ENCODE measurements around the gene PHACTR3. TPM values are rescaled to one million over a fixed set of nuclear protein-coding genes. Genes with fewer than 3 reads are reported as not detected.
"Not testable (repeated sequence)": the region's sequence is repeated elsewhere in the genome, so short reads cannot be mapped to it uniquely, and the experiment has no call there.

Gene PHACTR3
- polyA plus RNA-seq, 3 donors from 2014 or later: not detected

DNA sequence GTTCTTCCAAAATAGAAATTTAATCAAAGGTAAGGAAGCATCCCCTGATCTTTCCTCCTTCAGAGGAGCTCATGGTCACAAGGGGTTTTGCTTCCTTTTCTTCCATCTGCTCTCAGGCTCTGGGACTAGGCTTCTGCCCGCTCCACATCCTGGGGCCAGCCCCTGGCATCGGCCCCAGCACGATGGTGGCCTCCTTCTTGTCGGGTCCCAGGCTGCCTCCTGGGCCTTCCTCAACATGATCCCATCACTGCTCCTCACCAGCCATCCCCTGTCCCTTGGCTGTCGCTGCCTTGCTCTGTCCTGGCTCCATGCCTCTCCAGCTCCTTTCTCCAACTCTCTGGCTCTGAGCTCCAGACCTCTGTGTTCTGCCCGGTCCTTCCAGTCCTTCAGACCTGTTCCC lies 4.1 kb downstream of the PHACTR3 start:
- DNase-seq: no peak
- no peak overlapping the region for H3K4me3 Mint-ChIP-seq
- no peaks in the 10 kb centered on the region for H3K36me3 Mint-ChIP-seq
- no peaks in the 10 kb centered on the region for H3K4me1 Mint-ChIP-seq
- H3K27me3 Mint-ChIP-seq (ENCODE audit: low read depth in 3 of 3): peaks cover 4 to 8% (median 8%) of the 10 kb centered on the region in 3 donors
- H3K9me3 Mint-ChIP-seq: peaks cover 0 to 2% (median 0%) of the 10 kb centered on the region in 6 donors
- no peak overlapping the region for H3K27ac Mint-ChIP-seq

- Mint-ChIP-seq H3K27me3 (ENCODE audit: low read depth in 3 of 3) (peaks cover 4 to 8% (median 6%) of the 10 kb centered on the region in 3 donors), H3K36me3 (no peaks in the 10 kb centered on the region), H3K4me1 (no peaks in the 10 kb centered on the region), H3K27ac (no peak overlapping the region), H3K4me3 (no peak overlapping the region), H3K9me3 (peaks cover 0 to 2% (median 0%) of the 10 kb centered on the region in 6 donors)
- DNase-seq: no peak
Observed at GRCh38 chr20:59608871-59609270, 4.5 kb downstream of the PHACTR3 start.

DNA sequence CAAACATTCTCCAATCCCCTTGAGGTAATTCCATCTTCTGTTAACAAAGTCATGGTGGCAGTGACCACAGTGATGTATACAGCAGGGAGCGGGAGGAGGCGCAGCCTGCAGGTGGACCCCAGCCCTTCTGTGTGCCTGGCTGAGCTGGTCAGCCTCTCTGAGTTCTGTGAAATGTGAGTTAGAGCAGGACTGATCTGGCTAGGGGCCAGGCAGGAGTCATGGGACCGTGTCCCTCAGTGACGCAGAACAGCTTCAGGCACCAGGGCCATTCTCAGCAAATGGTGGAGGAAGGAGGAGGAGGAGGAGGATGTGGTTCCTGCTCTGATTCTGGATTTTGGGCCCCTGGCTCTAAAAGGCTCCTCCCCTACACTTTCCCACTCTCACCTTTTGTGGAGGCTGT lies 6.9 kb downstream of the PHACTR3 start:
- no peak for DNase-seq
- H3K9me3 Mint-ChIP-seq: peaks cover 0 to 2% (median 0%) of the 10 kb centered on the region in 6 donors
- H3K27me3 Mint-ChIP-seq (ENCODE audit: low read depth in 3 of 3): peaks cover 4 to 7% (median 4%) of the 10 kb centered on the region in 3 donors
- H3K4me1 Mint-ChIP-seq: no peaks in the 10 kb centered on the region
- H3K36me3 Mint-ChIP-seq: no peaks in the 10 kb centered on the region
- no peak overlapping the region for H3K27ac Mint-ChIP-seq
- no peak overlapping the region for H3K4me3 Mint-ChIP-seq

GRCh38 chr20:59613861-59614260 lies 9.5 kb downstream of the PHACTR3 start:
- Mint-ChIP-seq H3K36me3 (no peaks in the 10 kb centered on the region), H3K9me3 (no peaks in the 10 kb centered on the region), H3K4me1 (no peaks in the 10 kb centered on the region), H3K27ac (no peak overlapping the region), H3K27me3 (ENCODE audit: low read depth in 3 of 3) (peaks cover 2 to 7% (median 3%) of the 10 kb centered on the region in 3 donors), H3K4me3 (no peak overlapping the region)
- no peak for DNase-seq

GRCh38 chr20:59614714-59615113 lies 10.4 kb downstream of the PHACTR3 start:
- no peak overlapping the region for H3K4me3 Mint-ChIP-seq
- peaks cover 0 to 7% (median 4%) of the 10 kb centered on the region in 3 donors for H3K27me3 Mint-ChIP-seq (ENCODE audit: low read depth in 3 of 3)
- H3K4me1 Mint-ChIP-seq: no peaks in the 10 kb centered on the region
- no peaks in the 10 kb centered on the region for H3K36me3 Mint-ChIP-seq
- no peak for DNase-seq
- H3K27ac Mint-ChIP-seq: no peak overlapping the region
- no peaks in the 10 kb centered on the region for H3K9me3 Mint-ChIP-seq

- no peaks in the 10 kb centered on the region for H3K4me1 Mint-ChIP-seq
- H3K36me3 Mint-ChIP-seq: no peaks in the 10 kb centered on the region
- H3K9me3 Mint-ChIP-seq: no peaks in the 10 kb centered on the region
- H3K27ac Mint-ChIP-seq: no peak overlapping the region
- H3K4me3 Mint-ChIP-seq: no peak overlapping the region
- no peak for DNase-seq
- peaks cover 0 to 7% (median 4%) of the 10 kb centered on the region in 3 donors for H3K27me3 Mint-ChIP-seq (ENCODE audit: low read depth in 3 of 3)
Observed at GRCh38 chr20:59616306-59616705, 12.0 kb downstream of the PHACTR3 start.

DNA sequence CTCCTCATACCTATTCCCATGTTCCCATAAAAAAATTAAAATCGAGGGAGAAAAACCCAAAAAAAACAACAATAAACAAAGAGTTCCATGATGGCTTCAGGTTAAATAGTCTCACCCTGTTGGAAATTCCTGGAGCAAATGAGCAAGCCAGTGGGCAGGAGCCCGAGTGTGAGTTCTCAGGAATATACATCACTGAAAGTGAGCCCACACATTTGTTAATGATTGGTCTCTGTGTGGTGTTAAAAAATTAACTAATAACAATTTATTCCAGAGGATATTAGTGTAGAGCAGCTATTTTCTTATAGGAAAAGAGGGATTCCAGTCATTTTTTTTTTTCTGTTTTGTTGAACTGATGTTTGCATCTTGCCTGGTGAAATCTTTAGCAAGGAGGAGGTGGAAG lies 12.9 kb downstream of the PHACTR3 start:
- Mint-ChIP-seq H3K36me3 (no peaks in the 10 kb centered on the region), H3K27ac (no peak overlapping the region), H3K27me3 (ENCODE audit: low read depth in 3 of 3) (peaks cover 0 to 7% (median 4%) of the 10 kb centered on the region in 3 donors), H3K9me3 (no peaks in the 10 kb centered on the region), H3K4me1 (no peaks in the 10 kb centered on the region), H3K4me3 (no peak overlapping the region)
- DNase-seq: no peak

DNA sequence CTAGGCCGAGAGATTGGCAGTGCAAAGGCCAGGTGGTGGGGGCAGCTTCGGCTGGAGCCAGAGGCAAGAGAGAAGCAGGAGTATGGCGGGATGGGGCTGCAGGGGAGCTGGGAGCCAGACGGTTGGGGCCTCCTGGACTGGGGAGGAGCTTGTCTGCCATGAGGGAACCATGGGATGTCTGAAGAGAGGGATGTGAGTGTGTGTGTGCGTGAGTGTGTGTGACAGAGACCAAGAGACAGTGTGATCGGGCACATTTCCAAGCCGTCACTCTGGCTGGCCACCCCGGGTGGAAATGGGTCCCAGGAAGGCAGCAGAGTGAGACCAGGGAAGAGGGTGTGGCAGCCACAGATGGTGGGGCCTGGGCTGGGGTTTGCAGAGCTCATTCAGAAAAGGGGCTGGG lies 13.8 kb downstream of the PHACTR3 start:
- H3K4me1 Mint-ChIP-seq: no peaks in the 10 kb centered on the region
- H3K27ac Mint-ChIP-seq: no peak overlapping the region
- DNase-seq: no peak
- H3K4me3 Mint-ChIP-seq: no peak overlapping the region
- H3K9me3 Mint-ChIP-seq: peaks cover 0 to 2% (median 0%) of the 10 kb centered on the region in 6 donors
- no peaks in the 10 kb centered on the region for H3K36me3 Mint-ChIP-seq
- peaks cover 0 to 7% (median 4%) of the 10 kb centered on the region in 3 donors for H3K27me3 Mint-ChIP-seq (ENCODE audit: low read depth in 3 of 3)

DNA sequence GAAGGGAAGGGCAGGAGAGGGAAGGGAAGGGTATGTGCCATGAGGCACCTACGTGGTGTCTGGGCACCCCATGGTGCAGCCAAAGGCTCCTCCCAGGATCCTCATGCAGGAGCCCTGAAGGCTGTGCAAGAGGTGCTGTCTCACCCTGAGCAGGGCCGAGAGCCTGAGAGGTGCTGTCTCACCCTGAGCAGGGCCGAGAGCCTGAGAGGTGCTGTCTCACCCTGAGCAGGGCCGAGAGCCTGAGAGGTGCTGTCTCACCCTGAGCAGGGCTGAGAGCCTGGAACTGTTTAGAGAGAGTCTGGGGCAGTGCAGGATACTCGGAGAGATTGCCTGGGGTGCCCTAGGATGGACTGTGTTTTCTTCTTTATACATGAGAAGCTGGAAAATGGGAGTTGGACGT lies 14.2 kb downstream of the PHACTR3 start:
- H3K36me3 Mint-ChIP-seq; H3K4me3 Mint-ChIP-seq; H3K27me3 Mint-ChIP-seq (ENCODE audit: low read depth in 3 of 3); H3K9me3 Mint-ChIP-seq; H3K4me1 Mint-ChIP-seq; DNase-seq; H3K27ac Mint-ChIP-seq: not testable (repeated sequence)

- no peak for DNase-seq
- H3K27ac Mint-ChIP-seq: no peak overlapping the region
- no peak overlapping the region for H3K4me3 Mint-ChIP-seq
- peaks cover 0 to 2% (median 0%) of the 10 kb centered on the region in 6 donors for H3K9me3 Mint-ChIP-seq
- H3K36me3 Mint-ChIP-seq: no peaks in the 10 kb centered on the region
- no peaks in the 10 kb centered on the region for H3K4me1 Mint-ChIP-seq
- peaks cover 0 to 7% (median 4%) of the 10 kb centered on the region in 3 donors for H3K27me3 Mint-ChIP-seq (ENCODE audit: low read depth in 3 of 3)
Observed at GRCh38 chr20:59620860-59621505, 16.6 kb downstream of the PHACTR3 start.

- Mint-ChIP-seq H3K4me1 (no peaks in the 10 kb centered on the region), H3K36me3 (no peaks in the 10 kb centered on the region), H3K27me3 (ENCODE audit: low read depth in 3 of 3) (peaks cover 0 to 2% (median 0%) of the 10 kb centered on the region in 3 donors), H3K9me3 (peaks cover 0 to 2% (median 0%) of the 10 kb centered on the region in 6 donors), H3K27ac (no peak overlapping the region), H3K4me3 (no peak overlapping the region)
- no peak for DNase-seq
Observed at GRCh38 chr20:59622496-59622895, 18.2 kb downstream of the PHACTR3 start.

DNA sequence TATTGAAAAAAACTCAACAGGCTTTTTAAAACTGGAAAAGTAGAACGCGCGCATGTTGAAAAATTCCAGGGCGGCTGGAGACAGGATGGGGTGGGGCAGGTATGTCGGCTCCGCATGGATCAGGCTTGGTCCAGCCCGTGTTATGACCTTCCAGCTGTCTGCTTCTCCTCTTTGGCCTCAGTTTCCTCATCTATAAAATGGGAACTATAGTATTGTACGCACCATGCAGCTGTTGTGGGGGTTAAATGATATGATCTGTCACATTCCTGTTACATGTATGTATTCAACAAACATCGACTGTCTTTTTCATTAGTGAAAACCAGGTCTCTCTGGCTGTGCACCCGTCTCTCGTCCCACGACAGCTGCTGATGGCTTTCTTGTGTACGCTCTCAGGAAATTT lies 18.8 kb downstream of the PHACTR3 start:
- no peak for DNase-seq

GRCh38 chr20:59623583-59623982 lies 19.2 kb downstream of the PHACTR3 start:
- peaks cover 0 to 2% (median 0%) of the 10 kb centered on the region in 6 donors for H3K9me3 Mint-ChIP-seq
- no peak overlapping the region for H3K27ac Mint-ChIP-seq

More for the DNA sequence above, 18.8 kb downstream of the PHACTR3 start:
- no peaks in the 10 kb centered on the region for H3K36me3 Mint-ChIP-seq
- no peaks in the 10 kb centered on the region for H3K4me1 Mint-ChIP-seq
- peaks cover 0 to 3% (median 2%) of the 10 kb centered on the region in 3 donors for H3K27me3 Mint-ChIP-seq (ENCODE audit: low read depth in 3 of 3)
- peaks cover 0 to 2% (median 0%) of the 10 kb centered on the region in 6 donors for H3K9me3 Mint-ChIP-seq
- no peak overlapping the region for H3K4me3 Mint-ChIP-seq
- H3K27ac Mint-ChIP-seq: no peak overlapping the region

DNA sequence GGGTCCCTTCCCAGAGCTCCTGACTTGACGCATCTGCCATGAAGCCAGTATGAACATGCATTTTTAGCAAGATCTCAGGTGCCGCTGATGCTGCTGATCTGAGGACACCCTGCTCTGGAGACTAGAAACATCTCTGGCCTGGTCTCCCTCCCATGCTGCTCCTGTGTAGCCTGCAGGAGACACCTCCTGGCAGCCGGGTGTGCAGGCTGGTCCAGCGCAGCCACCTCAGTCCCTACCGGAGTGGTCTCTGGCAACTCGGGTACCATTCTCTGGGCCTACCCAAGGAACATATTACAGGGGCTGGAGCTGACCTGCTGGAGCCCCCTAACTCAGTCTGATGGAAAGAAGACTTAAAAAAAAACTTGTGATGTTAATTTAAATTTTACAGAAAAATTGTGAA lies 20.1 kb downstream of the PHACTR3 start:
- Mint-ChIP-seq H3K27me3 (ENCODE audit: low read depth in 3 of 3) (peaks cover 0 to 3% (median 0%) of the 10 kb centered on the region in 3 donors), H3K9me3 (peaks cover 0 to 2% (median 0%) of the 10 kb centered on the region in 6 donors), H3K27ac (no peak overlapping the region), H3K4me3 (no peak overlapping the region), H3K36me3 (no peaks in the 10 kb centered on the region), H3K4me1 (no peaks in the 10 kb centered on the region)
- no peak for DNase-seq

More at GRCh38 chr20:59623583-59623982, 19.2 kb downstream of the PHACTR3 start:
- no peak for DNase-seq
- H3K4me3 Mint-ChIP-seq: no peak overlapping the region
- H3K36me3 Mint-ChIP-seq: no peaks in the 10 kb centered on the region
- H3K27me3 Mint-ChIP-seq (ENCODE audit: low read depth in 3 of 3): peaks cover 0 to 3% (median 2%) of the 10 kb centered on the region in 3 donors
- no peaks in the 10 kb centered on the region for H3K4me1 Mint-ChIP-seq
